MCF 10A (cell line): ENCODE measurements around the gene SH2D4B. TPM values are rescaled to one million over a fixed set of nuclear protein-coding genes. Genes with fewer than 3 reads are reported as not detected.
A peak's percentile ranks its signal among the peaks of the same experiment; 100 is the strongest.

ENCODE experiments used
- BruUV-seq: library from RNA; stranded (reverse); fragments of 400-500 nt; replicated peaks from 2 replicates; lab custom pipeline; 2021; lab: Mats Ljungman, UMichigan
- CTCF ChIA-PET: fragments of 300-600 bp; sonication (Branson Sonifier 250); formaldehyde crosslinking; extraction: SDS; loops from one replicate; lab custom pipeline; 2021; ENCODE audit warnings: antibody characterized with exemption, inconsistent platforms; lab: Yijun Ruan, JAX
- POLR2A ChIA-PET: fragments of 300-600, 350-650 bp; sonication (Branson Sonifier 250); formaldehyde crosslinking; extraction: SDS; loops from one replicate; lab custom pipeline; 2020; ENCODE audit warnings: antibody characterized with exemption, inconsistent platforms; lab: Yijun Ruan, JAX
- DNase-seq: peaks from one replicate; pipeline ENCODE4 v3.0.0-alpha.2; 2018; ENCODE audit not compliant: unreplicated experiment
- H3K27ac Mint-ChIP-seq: one replicate; pipeline ENCODE4 v1.8.0; 2022; ENCODE audit warnings: mild to moderate bottlenecking, low read depth, mixed read lengths; ENCODE audit not compliant: unreplicated experiment
- H3K27me3 Mint-ChIP-seq: one replicate; pipeline ENCODE4 v1.8.0; 2022; ENCODE audit warnings: mixed read lengths; ENCODE audit not compliant: insufficient read depth, unreplicated experiment
- H3K36me3 Mint-ChIP-seq: one replicate; pipeline ENCODE4 v1.8.0; 2022; ENCODE audit warnings: mild to moderate bottlenecking, moderate library complexity, mixed read lengths; ENCODE audit not compliant: insufficient read depth, unreplicated experiment
- H3K4me1 Mint-ChIP-seq: one replicate; pipeline ENCODE4 v1.8.0; 2022; ENCODE audit warnings: mixed read lengths; ENCODE audit not compliant: insufficient read depth, unreplicated experiment
- H3K4me3 Mint-ChIP-seq: one replicate; pipeline ENCODE4 v1.8.0; 2022; ENCODE audit warnings: mild to moderate bottlenecking, moderate library complexity, mixed read lengths; ENCODE audit not compliant: unreplicated experiment
- H3K9me3 Mint-ChIP-seq: one replicate; pipeline ENCODE4 v1.8.0; 2022; ENCODE audit warnings: mixed read lengths; ENCODE audit not compliant: unreplicated experiment
- intact Hi-C: fragments of 100-400 bp; cut with micrococcal nuclease; formaldehyde crosslinking; loops from 2 replicates; pipeline ENCODE4 v1.14.1; 2022
- total RNA-seq: library from RNA; stranded (reverse); gene quantifications from 2 replicates; pipeline ENCODE4 v1.2.3, GENCODE V29; 2022
- TF ChIP-seq, protein P1 (sequence below): fragments of 200-600 bp; IDR thresholded peaks from one replicate; pipeline ENCODE4 v1.8.0; 2022; ENCODE audit warnings: antibody characterized with exemption, mild to moderate bottlenecking; ENCODE audit not compliant: unreplicated experiment

Gene SH2D4B
- total RNA-seq, 1 experiment from 2014 or later = not detected

- no TSS peak for BruUV-seq
- Mint-ChIP-seq H3K27me3 (no peaks in the 10 kb centered on the region), H3K4me1 (peaks cover 85% of the 10 kb centered on the region), H3K4me3 (peak overlapping the region; percentile 40), H3K27ac (peak overlapping the region; percentile 37), H3K36me3 (peaks cover 31% of the 10 kb centered on the region), H3K9me3 (no peaks in the 10 kb centered on the region)
- intact Hi-C loops = no loop called here
- ChIA-PET POLR2A (interaction anchor here (0.8 to 11.3 kb wide), 4 partner anchors 24 to 52 kb away, joined by 3 to 225 read pairs (median 104); partner anchors contain the start of gene TSPAN14), CTCF (interaction anchor here (0.8 to 21.4 kb wide), 2 partner anchors 45 to 63 kb away, joined by 3 to 923 read pairs; partner anchors contain the start of gene TSPAN14)
- DNase-seq = no peak
- TF ChIP-seq, protein P1, sequence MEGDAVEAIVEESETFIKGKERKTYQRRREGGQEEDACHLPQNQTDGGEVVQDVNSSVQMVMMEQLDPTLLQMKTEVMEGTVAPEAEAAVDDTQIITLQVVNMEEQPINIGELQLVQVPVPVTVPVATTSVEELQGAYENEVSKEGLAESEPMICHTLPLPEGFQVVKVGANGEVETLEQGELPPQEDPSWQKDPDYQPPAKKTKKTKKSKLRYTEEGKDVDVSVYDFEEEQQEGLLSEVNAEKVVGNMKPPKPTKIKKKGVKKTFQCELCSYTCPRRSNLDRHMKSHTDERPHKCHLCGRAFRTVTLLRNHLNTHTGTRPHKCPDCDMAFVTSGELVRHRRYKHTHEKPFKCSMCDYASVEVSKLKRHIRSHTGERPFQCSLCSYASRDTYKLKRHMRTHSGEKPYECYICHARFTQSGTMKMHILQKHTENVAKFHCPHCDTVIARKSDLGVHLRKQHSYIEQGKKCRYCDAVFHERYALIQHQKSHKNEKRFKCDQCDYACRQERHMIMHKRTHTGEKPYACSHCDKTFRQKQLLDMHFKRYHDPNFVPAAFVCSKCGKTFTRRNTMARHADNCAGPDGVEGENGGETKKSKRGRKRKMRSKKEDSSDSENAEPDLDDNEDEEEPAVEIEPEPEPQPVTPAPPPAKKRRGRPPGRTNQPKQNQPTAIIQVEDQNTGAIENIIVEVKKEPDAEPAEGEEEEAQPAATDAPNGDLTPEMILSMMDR = no peak
These were observed 35.7 kb upstream of the SH2D4B start for GRCh38 chr10:80501913-80502521.

- CTCF ChIA-PET = interaction anchor here (0.6 to 21.4 kb wide), 8 partner anchors 11 to 519 kb away, joined by 3 to 923 read pairs (median 4); partner anchors contain the start of gene TSPAN14
- intact Hi-C loops = no loop called here
- DNase-seq = no peak
These were observed 34.8 kb upstream of the SH2D4B start for GRCh38 chr10:80502621-80503583.

GRCh38 chr10:80503584-80504157 lies 34.0 kb upstream of the SH2D4B start:
- POLR2A ChIA-PET = interaction anchor here (0.9 to 11.3 kb wide), 6 partner anchors 9 to 90 kb away, joined by 3 to 205 read pairs (median 3); no protein-coding TSS in a partner anchor
- CTCF ChIA-PET = interaction anchor here (0.7 to 21.4 kb wide), 8 partner anchors 11 to 519 kb away, joined by 3 to 923 read pairs (median 12); partner anchors contain the start of gene TSPAN14
- H3K4me3 Mint-ChIP-seq = no peak overlapping the region

More at GRCh38 chr10:80502621-80503583, 34.8 kb upstream of the SH2D4B start:
- TF ChIP-seq, protein P1 = no peak
- no TSS peak for BruUV-seq
- no peaks in the 10 kb centered on the region for H3K9me3 Mint-ChIP-seq
- peak overlapping the region; percentile 40 for H3K4me3 Mint-ChIP-seq
- peak overlapping the region; percentile 37 for H3K27ac Mint-ChIP-seq
- H3K27me3 Mint-ChIP-seq = no peaks in the 10 kb centered on the region
- POLR2A ChIA-PET = interaction anchor here (0.8 to 11.3 kb wide), 6 partner anchors 9 to 67 kb away, joined by 3 to 225 read pairs (median 3); partner anchors contain the start of gene TSPAN14
- H3K36me3 Mint-ChIP-seq = peaks cover 40% of the 10 kb centered on the region
- peaks cover 81% of the 10 kb centered on the region for H3K4me1 Mint-ChIP-seq

More at GRCh38 chr10:80503584-80504157, 34.0 kb upstream of the SH2D4B start:
- DNase-seq = no peak
- BruUV-seq = no TSS peak
- H3K9me3 Mint-ChIP-seq = no peaks in the 10 kb centered on the region
- peak overlapping the region; percentile 86 for H3K27ac Mint-ChIP-seq
- peaks cover 73% of the 10 kb centered on the region for H3K4me1 Mint-ChIP-seq
- intact Hi-C loops = no loop called here
- H3K36me3 Mint-ChIP-seq = peaks cover 48% of the 10 kb centered on the region
- TF ChIP-seq, protein P1 = no peak
- no peaks in the 10 kb centered on the region for H3K27me3 Mint-ChIP-seq
